Measurements from ENCODE around the gene CARMIL1.

The CARMIL1 gene

GRCh38 chr6:25586927-25587326 lies 307.8 kb downstream of the CARMIL1 start:
- no peak for DNase-seq

GRCh38 chr6:25590986-25591385 lies 311.8 kb downstream of the CARMIL1 start:
- DNase-seq, result no peak

GRCh38 chr6:25596928-25597818 lies 318.0 kb downstream of the CARMIL1 start:
- no peak for DNase-seq

DNA sequence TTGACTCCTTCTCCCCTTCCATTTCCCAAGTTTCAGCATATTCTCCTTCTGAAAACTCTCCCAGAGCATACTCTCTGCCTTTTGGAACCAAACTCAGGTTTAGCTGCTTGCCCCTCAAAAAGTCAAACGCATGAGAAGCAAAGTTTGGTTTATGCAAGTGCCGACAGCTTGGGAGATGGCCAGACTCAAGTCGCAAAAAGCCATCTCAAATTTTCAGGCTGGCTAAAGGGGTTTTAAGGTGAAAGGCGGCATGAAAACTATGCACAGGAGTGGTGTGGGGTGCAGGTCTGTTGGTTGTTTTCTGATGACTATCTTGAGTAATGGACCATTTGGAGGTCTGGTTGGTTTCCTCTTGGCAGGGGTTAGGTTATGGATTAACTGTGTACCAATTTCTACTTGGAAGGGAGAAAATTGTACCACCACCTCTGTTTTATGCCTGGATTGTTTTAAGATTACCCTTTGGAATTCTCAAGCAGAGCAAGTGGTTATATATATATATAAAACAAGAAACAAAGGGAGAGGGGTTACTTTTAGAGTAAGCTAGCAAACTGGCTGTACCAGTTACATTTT lies 320.4 kb downstream of the CARMIL1 start:
- no peak for DNase-seq

DNA sequence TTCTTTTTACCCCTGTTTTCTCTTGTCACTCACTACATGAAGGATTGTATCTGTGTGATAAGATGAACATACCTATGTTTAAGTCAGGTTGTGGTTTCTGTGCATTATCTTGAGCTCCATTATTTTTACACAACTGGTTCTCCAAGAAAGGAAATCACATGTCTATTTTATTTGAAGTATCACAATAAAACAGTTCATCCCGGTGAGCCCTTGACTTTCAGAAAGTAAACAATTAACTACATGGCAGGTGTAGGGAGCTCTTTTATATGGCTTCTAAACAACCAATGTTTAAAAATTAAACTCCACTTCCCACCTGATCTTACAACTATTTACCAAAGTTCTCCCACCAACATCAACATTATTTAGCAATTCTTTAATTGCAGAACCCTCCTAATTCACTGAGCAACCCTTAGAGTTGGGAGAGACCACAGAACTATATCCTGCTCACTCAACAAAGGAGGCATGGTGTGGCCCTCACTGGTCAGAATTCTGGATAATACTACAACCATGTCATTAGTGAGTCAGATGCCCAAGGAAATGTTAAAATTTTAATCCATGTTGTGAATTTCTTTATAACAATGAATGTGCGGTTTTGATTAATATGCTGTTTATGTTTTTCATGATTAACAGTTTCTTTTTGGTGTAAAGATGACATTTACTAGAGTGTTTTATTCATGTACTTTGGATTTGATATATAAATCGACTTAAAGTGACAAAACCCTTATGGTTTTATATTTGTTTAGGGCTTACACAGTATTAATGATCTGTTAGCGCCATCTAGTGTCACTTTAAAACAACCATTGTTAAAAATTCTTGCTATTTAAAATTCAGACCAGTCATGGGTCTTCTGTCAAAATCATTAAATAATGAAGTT lies 322.9 kb downstream of the CARMIL1 start:
- peak; percentile 48 for DNase-seq

DNA sequence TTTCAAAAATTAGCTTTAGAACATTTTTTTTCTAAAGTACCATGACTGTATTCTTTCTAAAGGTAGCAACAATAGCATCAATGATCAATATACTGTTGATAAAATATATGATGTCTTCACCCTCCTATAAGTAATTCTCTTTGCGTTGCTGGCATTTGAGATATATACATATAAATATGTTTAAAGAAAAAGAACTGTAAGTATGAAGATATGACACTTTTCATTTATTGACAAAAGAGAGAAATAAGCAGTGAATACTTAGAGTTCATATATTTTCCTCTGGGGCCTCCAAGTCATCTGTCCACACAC lies 323.5 kb downstream of the CARMIL1 start:
- no peak for DNase-seq

DNA sequence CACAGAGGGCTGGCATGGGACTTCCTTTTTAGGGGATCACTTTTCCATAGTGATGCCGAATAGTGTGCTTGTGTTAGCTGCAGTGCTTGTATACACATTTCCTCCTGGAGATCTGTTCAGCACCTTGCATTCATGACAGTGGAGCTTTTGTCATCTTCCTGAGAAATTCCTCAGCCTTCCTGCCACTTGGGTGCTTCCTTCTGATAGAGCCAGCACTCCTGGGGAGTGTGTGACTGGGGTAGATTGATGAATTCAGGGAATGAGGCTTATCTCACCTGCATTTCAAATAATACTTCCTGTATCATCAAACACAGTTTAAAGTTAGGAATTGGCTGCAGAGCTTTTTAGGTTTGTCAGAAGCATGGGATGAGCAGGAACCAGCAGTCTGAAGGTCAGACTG lies 324.1 kb downstream of the CARMIL1 start:
- no peak for DNase-seq

GRCh38 chr6:25606151-25606550 lies 327.0 kb downstream of the CARMIL1 start:
- no peak for DNase-seq

DNA sequence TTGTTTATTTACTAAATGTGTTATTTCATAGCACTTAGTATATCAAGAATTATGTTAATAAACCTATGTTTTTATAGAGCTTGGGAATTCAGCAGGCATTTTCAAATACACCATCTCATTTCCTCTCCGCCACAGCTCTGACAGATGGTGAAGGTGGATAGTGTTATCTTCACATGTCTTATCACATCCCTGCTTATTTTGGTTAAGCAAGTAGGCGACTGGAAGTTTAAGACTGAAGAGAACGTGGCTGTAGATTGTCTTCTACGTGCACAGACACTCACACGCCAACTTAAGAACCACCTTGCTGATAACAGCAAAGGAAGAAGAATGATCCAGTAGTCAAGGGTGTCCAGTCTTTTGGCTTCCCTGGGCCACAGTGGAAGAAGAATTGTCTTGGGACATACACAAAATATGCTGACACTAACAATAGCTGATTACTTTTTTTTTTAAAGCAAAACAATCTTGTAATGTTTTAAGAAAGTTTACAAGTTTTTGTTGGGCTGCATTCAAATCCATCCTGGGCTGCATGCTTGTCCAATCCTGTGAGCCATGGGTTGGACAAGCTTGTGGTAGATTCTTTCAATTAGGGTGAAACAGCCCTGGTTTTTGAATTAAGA lies 329.5 kb downstream of the CARMIL1 start:
- DNase-seq, result no peak

GRCh38 chr6:25612666-25613065 lies 333.5 kb downstream of the CARMIL1 start:
- DNase-seq, result peak; percentile 2

DNA sequence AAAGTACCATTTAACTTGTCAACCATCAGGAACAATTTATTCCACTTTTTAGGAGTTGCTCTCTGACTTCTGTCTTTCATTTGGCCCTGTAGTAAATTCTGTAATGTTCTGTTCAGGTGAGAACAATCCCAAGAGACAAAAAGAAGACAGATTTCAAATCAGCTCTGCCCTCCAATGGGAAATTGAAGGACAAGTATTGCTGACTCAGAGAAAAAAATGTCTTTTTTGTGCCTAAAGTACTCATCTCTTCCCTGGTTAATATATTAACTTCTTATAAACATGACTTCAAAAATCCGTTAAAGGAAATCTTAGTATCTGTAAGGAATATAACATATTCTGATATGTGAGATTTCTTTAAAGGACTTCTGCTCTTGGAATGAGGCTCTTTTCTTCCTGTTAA lies 334.2 kb downstream of the CARMIL1 start:
- DNase-seq, result no peak

- DNase-seq, result no peak
These were observed 334.9 kb downstream of the CARMIL1 start for GRCh38 chr6:25614052-25614451.

DNA sequence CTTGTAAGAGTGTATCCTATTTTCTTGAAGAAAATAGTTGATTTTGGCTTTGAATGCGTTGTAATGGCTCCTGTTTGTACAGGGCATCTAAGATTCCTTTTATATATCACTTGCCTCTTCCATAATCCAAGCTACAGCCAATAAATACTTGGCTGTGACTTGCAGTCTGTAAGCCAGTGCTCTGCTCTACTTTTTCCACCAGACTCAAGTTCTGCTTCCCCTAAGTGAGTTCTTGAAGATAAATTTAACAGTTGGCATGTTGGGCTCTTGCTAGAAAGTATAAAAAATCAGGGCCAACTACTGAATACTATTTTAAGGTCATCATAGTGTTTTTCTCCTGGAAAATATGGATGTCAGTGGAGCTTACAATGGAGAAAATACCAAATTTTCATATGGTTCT lies 336.3 kb downstream of the CARMIL1 start:
- no peak for DNase-seq

GRCh38 chr6:25617997-25618396 lies 338.8 kb downstream of the CARMIL1 start:
- DNase-seq, result no peak

GRCh38 chr6:25619217-25619616 lies 340.0 kb downstream of the CARMIL1 start:
- DNase-seq, result no peak

DNA sequence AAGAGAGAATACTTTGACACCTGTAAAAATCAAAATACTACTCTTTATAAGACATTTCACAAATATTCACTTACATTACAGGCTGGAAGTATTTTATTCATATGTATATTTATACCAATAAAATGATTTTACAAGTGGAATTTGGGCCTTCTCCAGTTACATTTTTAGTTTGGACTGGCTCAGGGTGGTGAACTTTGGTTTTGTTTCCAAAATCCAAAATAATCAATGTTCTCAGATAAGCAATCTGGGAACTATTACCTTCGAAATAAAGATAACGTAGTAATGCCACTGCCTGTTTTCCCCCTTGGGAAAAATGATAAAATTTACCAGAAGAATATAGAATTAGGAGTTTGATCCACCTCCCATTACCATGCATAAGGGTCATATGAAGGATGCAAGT lies 341.2 kb downstream of the CARMIL1 start:
- DNase-seq, result no peak

- no peak for DNase-seq
These were observed 343.9 kb downstream of the CARMIL1 start for GRCh38 chr6:25623065-25623464.

DNA sequence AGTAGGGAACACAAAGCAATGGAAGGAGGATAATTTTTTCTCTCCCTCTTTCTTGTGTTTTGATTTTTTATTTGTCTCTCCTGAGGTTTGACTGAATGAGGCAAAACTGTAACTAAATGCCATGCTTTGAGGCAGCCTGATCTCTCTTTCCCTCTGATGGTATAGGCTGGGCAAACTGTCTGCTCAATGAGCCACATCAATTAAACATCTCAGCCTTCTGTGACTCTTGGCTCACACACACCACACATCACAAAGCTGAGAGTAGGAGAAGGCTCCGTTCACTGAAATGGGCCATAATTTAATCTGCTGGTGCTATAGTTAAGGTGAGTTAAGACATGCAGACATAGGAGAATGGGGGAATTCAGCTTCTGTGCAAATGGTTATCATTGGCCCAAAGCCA lies 344.7 kb downstream of the CARMIL1 start:
- no peak for DNase-seq

- no peak for DNase-seq
These were observed 347.8 kb downstream of the CARMIL1 start for GRCh38 chr6:25627001-25627400.

DNA sequence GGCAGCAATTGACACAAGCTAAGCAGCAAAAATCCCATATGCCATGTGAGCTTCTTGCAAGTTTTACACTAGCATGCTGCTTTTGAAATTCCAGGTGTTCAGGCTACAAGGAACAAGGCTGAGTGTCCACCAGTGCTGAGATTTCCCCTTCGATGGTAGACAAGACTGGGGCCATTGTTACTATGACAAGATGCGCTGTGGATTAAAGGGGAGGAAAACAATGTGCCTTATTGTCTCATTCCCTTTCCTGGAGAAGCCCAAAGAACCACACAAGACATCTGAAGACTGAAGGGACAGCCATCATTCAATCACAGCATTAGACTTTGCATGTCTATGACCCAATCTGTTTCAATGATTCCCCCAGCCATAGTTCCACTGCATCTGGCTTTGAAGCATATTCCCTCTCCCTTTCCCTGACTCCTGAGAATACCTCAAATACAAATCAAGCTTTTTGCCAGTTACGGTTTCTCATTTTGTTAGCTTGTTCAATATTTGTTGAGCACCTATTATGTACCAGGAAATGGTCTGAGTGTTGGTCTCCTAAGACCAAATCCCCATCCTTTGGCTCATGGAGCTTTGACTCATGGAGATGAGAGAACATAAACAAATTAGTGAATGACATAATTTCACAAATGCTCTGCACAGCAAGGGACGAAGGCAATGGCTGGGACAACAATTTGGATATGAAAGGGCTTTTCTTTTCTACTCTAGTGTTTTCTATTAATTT lies 349.5 kb downstream of the CARMIL1 start:
- DNase-seq, result no peak

DNA sequence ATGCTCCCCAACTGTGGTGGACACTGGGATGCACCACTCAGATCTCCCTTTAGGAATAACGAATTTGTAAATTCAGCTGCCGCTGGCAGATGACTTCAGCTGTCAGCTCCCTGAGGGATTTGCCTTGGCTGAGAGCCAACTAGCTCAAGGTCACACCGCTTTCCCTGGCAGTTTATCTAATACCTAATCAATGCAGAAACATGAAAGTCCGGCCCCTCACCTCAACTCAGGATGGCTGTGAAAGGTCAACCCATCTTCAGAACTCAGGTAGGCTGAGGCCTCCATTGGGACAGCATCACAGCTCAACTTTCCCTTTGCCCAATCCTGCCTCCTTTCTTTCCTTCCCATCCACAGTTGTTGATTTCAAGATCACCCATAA lies 350.0 kb downstream of the CARMIL1 start:
- DNase-seq, result no peak

DNA sequence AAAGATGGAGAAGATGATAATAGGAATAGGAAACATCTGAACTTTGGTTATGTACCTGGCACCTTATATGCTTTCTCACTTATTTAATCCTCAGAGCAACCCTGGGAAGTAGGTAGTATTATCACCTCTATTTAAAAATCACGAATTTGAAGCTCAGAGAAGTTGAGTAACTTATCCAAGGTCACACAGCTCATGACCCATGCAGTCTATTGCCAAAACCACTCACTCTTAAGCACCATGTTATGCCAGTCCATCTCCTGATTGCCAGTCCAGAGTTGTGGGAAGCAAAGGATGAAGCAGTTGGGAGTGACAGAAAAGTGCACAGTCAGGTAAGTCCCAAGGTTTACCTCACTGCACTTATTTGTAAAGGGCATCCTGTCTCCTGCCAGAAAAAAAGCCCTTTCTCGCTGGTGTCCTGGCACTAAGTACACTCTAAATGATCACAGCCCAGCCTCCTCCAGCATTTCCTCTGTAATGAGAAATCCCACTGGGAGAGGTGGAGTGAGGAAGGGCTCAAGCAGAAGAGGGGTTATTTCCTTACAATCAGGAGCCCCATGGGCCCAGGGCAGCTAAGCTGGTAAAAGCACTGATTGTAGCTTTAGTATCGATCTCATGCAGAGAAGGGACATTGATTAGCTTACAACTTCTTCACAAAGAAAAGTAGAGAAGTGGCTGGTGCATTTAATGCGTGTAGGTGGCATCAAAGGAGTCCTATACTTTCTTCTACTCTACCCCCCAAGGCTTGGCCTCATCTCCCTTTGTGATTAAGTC lies 351.5 kb downstream of the CARMIL1 start:
- DNase-seq, result no peak
